ENCODE data around the gene GPC2.
A peak's percentile ranks its signal among the peaks of the same experiment; 100 is the strongest.

GPC2 gene

GRCh38 chr7:100163871-100164270, 13.3 kb downstream of the GPC2 start:
- Histone ChIP-seq H3K27me3 (ENCODE audit: control insufficient read depth, insufficient read depth, low read length) (peaks cover 8% of the 10 kb centered on the region), H3K4me1 (ENCODE audit: control insufficient read depth, insufficient read depth, low read length) (peaks cover 5% of the 10 kb centered on the region)

GRCh38 chr7:100163006-100163531, 14.1 kb downstream of the GPC2 start:
- peaks cover 5% of the 10 kb centered on the region for H3K4me1 ChIP-seq (ENCODE audit: control insufficient read depth, insufficient read depth, low read length)
- H3K27me3 ChIP-seq (ENCODE audit: control insufficient read depth, insufficient read depth, low read length): peaks cover 8% of the 10 kb centered on the region
- H3K9me3 ChIP-seq (ENCODE audit: control insufficient read depth, insufficient read depth, low read length): no peaks in the 10 kb centered on the region
- H3K36me3 ChIP-seq (ENCODE audit: control insufficient read depth, insufficient read depth, low read length): no peaks in the 10 kb centered on the region
- no peak overlapping the region for H3K9ac ChIP-seq (ENCODE audit: low read depth, low read length)
- H3K4me3 ChIP-seq (ENCODE audit: low read depth, low read length): no peak overlapping the region

More at GRCh38 chr7:100163871-100164270, 13.3 kb downstream of the GPC2 start:
- no peak overlapping the region for H3K9ac ChIP-seq (ENCODE audit: low read depth, low read length)
- H3K9me3 ChIP-seq (ENCODE audit: control insufficient read depth, insufficient read depth, low read length): no peaks in the 10 kb centered on the region
- no peaks in the 10 kb centered on the region for H3K36me3 ChIP-seq (ENCODE audit: control insufficient read depth, insufficient read depth, low read length)
- no peak overlapping the region for H3K4me3 ChIP-seq (ENCODE audit: low read depth, low read length)

- Histone ChIP-seq H3K4me3 (ENCODE audit: low read depth, low read length) (no peak overlapping the region), H3K4me1 (ENCODE audit: control insufficient read depth, insufficient read depth, low read length) (peaks cover 2% of the 10 kb centered on the region)
Measured at GRCh38 chr7:100160067-100160466, 17.1 kb downstream of the GPC2 start.

GRCh38 chr7:100159099-100159623, 18.0 kb downstream of the GPC2 start:
- peaks cover 28% of the 10 kb centered on the region for H3K36me3 ChIP-seq (ENCODE audit: control insufficient read depth, insufficient read depth, low read length)
- H3K9ac ChIP-seq (ENCODE audit: low read depth, low read length): peak overlapping the region; percentile 32
- H3K4me3 ChIP-seq (ENCODE audit: low read depth, low read length): peak overlapping the region; percentile 42

More at GRCh38 chr7:100160067-100160466, 17.1 kb downstream of the GPC2 start:
- no peaks in the 10 kb centered on the region for H3K27me3 ChIP-seq (ENCODE audit: control insufficient read depth, insufficient read depth, low read length)
- no peak overlapping the region for H3K9ac ChIP-seq (ENCODE audit: low read depth, low read length)
- peaks cover 20% of the 10 kb centered on the region for H3K36me3 ChIP-seq (ENCODE audit: control insufficient read depth, insufficient read depth, low read length)
- no peaks in the 10 kb centered on the region for H3K9me3 ChIP-seq (ENCODE audit: control insufficient read depth, insufficient read depth, low read length)

GRCh38 chr7:100158229-100159098, 18.7 kb downstream of the GPC2 start, which contains the start of gene TRAPPC14:
TRAPPC14 (minus strand) TSS chr7:100158723; CDS start chr7:100158499, 224 bp downstream.
- H3K9me3 ChIP-seq (ENCODE audit: control insufficient read depth, insufficient read depth, low read length): no peaks in the 10 kb centered on the region
- H3K4me1 ChIP-seq (ENCODE audit: control insufficient read depth, insufficient read depth, low read length): peaks cover 2% of the 10 kb centered on the region
- H3K4me3 ChIP-seq (ENCODE audit: low read depth, low read length): peak within 1 kb of the TSS; percentile 42
- H3K36me3 ChIP-seq (ENCODE audit: control insufficient read depth, insufficient read depth, low read length): peaks cover 35% of the 10 kb centered on the region
- peak within 1 kb of the TSS; percentile 56 for H3K9ac ChIP-seq (ENCODE audit: low read depth, low read length)
- H3K27me3 ChIP-seq (ENCODE audit: control insufficient read depth, insufficient read depth, low read length): no peaks in the 10 kb centered on the region

More at GRCh38 chr7:100159099-100159623, 18.0 kb downstream of the GPC2 start:
- Histone ChIP-seq H3K9me3 (ENCODE audit: control insufficient read depth, insufficient read depth, low read length) (no peaks in the 10 kb centered on the region), H3K27me3 (ENCODE audit: control insufficient read depth, insufficient read depth, low read length) (no peaks in the 10 kb centered on the region), H3K4me1 (ENCODE audit: control insufficient read depth, insufficient read depth, low read length) (peaks cover 2% of the 10 kb centered on the region)

- peaks cover 40% of the 10 kb centered on the region for H3K36me3 ChIP-seq (ENCODE audit: control insufficient read depth, insufficient read depth, low read length)
- H3K4me3 ChIP-seq (ENCODE audit: low read depth, low read length): peak overlapping the region; percentile 42
- H3K9me3 ChIP-seq (ENCODE audit: control insufficient read depth, insufficient read depth, low read length): no peaks in the 10 kb centered on the region
- peaks cover 3% of the 10 kb centered on the region for H3K4me1 ChIP-seq (ENCODE audit: control insufficient read depth, insufficient read depth, low read length)
- H3K27me3 ChIP-seq (ENCODE audit: control insufficient read depth, insufficient read depth, low read length): no peaks in the 10 kb centered on the region
- H3K9ac ChIP-seq (ENCODE audit: low read depth, low read length): peak overlapping the region; percentile 56
Measured at GRCh38 chr7:100157334-100158228, 19.6 kb downstream of the GPC2 start.

GRCh38 chr7:100157069-100157333, 20.2 kb downstream of the GPC2 start:
- Histone ChIP-seq H3K36me3 (ENCODE audit: control insufficient read depth, insufficient read depth, low read length) (peaks cover 40% of the 10 kb centered on the region), H3K27me3 (ENCODE audit: control insufficient read depth, insufficient read depth, low read length) (no peaks in the 10 kb centered on the region), H3K9me3 (ENCODE audit: control insufficient read depth, insufficient read depth, low read length) (no peaks in the 10 kb centered on the region), H3K4me3 (ENCODE audit: low read depth, low read length) (peak overlapping the region; percentile 42), H3K9ac (ENCODE audit: low read depth, low read length) (no peak overlapping the region), H3K4me1 (ENCODE audit: control insufficient read depth, insufficient read depth, low read length) (peaks cover 8% of the 10 kb centered on the region)

- Histone ChIP-seq H3K9me3 (ENCODE audit: control insufficient read depth, insufficient read depth, low read length) (no peaks in the 10 kb centered on the region), H3K36me3 (ENCODE audit: control insufficient read depth, insufficient read depth, low read length) (peaks cover 40% of the 10 kb centered on the region), H3K27me3 (ENCODE audit: control insufficient read depth, insufficient read depth, low read length) (no peaks in the 10 kb centered on the region), H3K4me3 (ENCODE audit: low read depth, low read length) (peak overlapping the region; percentile 42), H3K9ac (ENCODE audit: low read depth, low read length) (no peak overlapping the region), H3K4me1 (ENCODE audit: control insufficient read depth, insufficient read depth, low read length) (peaks cover 8% of the 10 kb centered on the region)
Measured at GRCh38 chr7:100156331-100157068, 20.7 kb downstream of the GPC2 start.

- H3K27me3 ChIP-seq (ENCODE audit: control insufficient read depth, insufficient read depth, low read length): no peaks in the 10 kb centered on the region
- no peaks in the 10 kb centered on the region for H3K9me3 ChIP-seq (ENCODE audit: control insufficient read depth, insufficient read depth, low read length)
- H3K9ac ChIP-seq (ENCODE audit: low read depth, low read length): no peak overlapping the region
- peaks cover 40% of the 10 kb centered on the region for H3K36me3 ChIP-seq (ENCODE audit: control insufficient read depth, insufficient read depth, low read length)
- peaks cover 8% of the 10 kb centered on the region for H3K4me1 ChIP-seq (ENCODE audit: control insufficient read depth, insufficient read depth, low read length)
- H3K4me3 ChIP-seq (ENCODE audit: low read depth, low read length): no peak overlapping the region
Measured at GRCh38 chr7:100155553-100156317, 21.4 kb downstream of the GPC2 start.

GRCh38 chr7:100154651-100155491, 22.3 kb downstream of the GPC2 start:
- Histone ChIP-seq H3K4me1 (ENCODE audit: control insufficient read depth, insufficient read depth, low read length) (peaks cover 8% of the 10 kb centered on the region), H3K27me3 (ENCODE audit: control insufficient read depth, insufficient read depth, low read length) (no peaks in the 10 kb centered on the region), H3K9me3 (ENCODE audit: control insufficient read depth, insufficient read depth, low read length) (no peaks in the 10 kb centered on the region), H3K9ac (ENCODE audit: low read depth, low read length) (no peak overlapping the region), H3K36me3 (ENCODE audit: control insufficient read depth, insufficient read depth, low read length) (peaks cover 40% of the 10 kb centered on the region), H3K4me3 (ENCODE audit: low read depth, low read length) (no peak overlapping the region)

All from iPS-15b (cell line).